GM23338 (cell line): ENCODE data around the gene VPS16.

ENCODE experiments used
- CREB1 ChIP-seq: fragments of 250-450 bp; sonication (Bioruptor Pico); IDR thresholded peaks from 2 replicates; pipeline ENCODE4 v1.5.0; 2020; ENCODE audit warnings: low read depth, mild to moderate bottlenecking, moderate library complexity
- ETS1 ChIP-seq: IDR thresholded peaks from 2 replicates; pipeline ENCODE4 v1.6.1; 2016; ENCODE audit warnings: antibody characterized with exemption
- EZH2 ChIP-seq: fragments of 200-600 bp; sonication (generic); IDR thresholded peaks from one replicate; pipeline ENCODE4 v1.8.0; 2017; ENCODE audit warnings: antibody characterized with exemption, mild to moderate bottlenecking, low read depth; ENCODE audit not compliant: unreplicated experiment
- EZH2phosphoT487 ChIP-seq: fragments of 200-600 bp; sonication (generic); IDR thresholded peaks from one replicate; pipeline ENCODE4 v1.8.1; 2018; ENCODE audit warnings: antibody characterized with exemption; ENCODE audit not compliant: unreplicated experiment
- JUNB ChIP-seq: IDR thresholded peaks from one replicate; pipeline ENCODE4 v1.6.1; 2016; ENCODE audit warnings: antibody characterized with exemption; ENCODE audit not compliant: unreplicated experiment
- NANOG ChIP-seq: IDR thresholded peaks from 2 replicates; pipeline ENCODE4 v1.6.1; 2016; ENCODE audit warnings: antibody characterized with exemption, borderline replicate concordance
- POLR2AphosphoS5 ChIP-seq: IDR thresholded peaks from 2 replicates; pipeline ENCODE4 v1.6.1; 2016; ENCODE audit warnings: antibody characterized with exemption, low read depth
- STAT1 ChIP-seq: IDR thresholded peaks from one replicate; pipeline ENCODE4 v1.6.1; 2016; ENCODE audit warnings: antibody characterized with exemption; ENCODE audit not compliant: unreplicated experiment
- ZNF114 ChIP-seq: fragments of 250-450 bp; sonication (Bioruptor Pico); IDR thresholded peaks from 2 replicates; pipeline ENCODE4 v1.5.0; 2020; ENCODE audit warnings: mild to moderate bottlenecking, moderate library complexity
- ZNF331 ChIP-seq: fragments of 250-450 bp; sonication (Bioruptor Pico); IDR thresholded peaks from 2 replicates; pipeline ENCODE4 v1.5.0; 2020; ENCODE audit warnings: low read depth, mild to moderate bottlenecking, moderate library complexity
- TF ChIP-seq, protein P1 (sequence below), 2 experiments: fragments of 200-600 bp in 1 of 2; sonication (generic) in 1 of 2; conservative IDR thresholded peaks; 2 replicates each; pipeline versions ENCODE4 v1.5.1 to v1.6.1; 2016 to 2017; ENCODE audit warnings: antibody characterized with exemption in 2 of 2, low read depth in 2 of 2, mild to moderate bottlenecking in 2 of 2, moderate library complexity in 1 of 2
- TF ChIP-seq, protein P2 (sequence below): IDR thresholded peaks from one replicate; pipeline ENCODE4 v1.6.1; 2018; ENCODE audit warnings: antibody characterized with exemption; ENCODE audit not compliant: unreplicated experiment

DNA sequence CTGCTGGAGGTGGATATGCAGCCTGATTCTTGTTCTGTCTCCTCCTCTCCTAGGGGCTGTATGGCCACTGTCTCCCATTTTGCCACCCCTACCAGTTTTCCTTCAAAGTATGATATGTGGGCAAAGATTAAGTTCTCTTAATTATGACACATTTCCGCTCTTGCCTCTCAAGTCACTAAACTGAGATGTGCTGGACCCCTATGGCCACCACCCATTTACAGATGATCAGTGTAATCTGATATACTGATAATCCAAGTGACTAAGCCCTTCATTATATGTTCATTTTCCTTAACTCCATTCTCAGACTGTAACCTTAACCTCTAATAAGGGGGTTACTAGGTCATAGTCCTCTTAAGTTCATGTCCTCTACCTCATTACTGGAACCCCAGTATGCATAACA, 26.5 kb upstream of the VPS16 start:
- TF ChIP-seq ZNF114 (no peak), POLR2AphosphoS5 (no peak), EZH2 (no peak), EZH2phosphoT487 (no peak), ZNF331 (CRISPR knock-in tag) (no peak), ETS1 (no peak), CREB1 (CRISPR knock-in tag) (no peak), JUNB (no peak), NANOG (no peak), STAT1 (no peak)
- TF ChIP-seq, protein P1, sequence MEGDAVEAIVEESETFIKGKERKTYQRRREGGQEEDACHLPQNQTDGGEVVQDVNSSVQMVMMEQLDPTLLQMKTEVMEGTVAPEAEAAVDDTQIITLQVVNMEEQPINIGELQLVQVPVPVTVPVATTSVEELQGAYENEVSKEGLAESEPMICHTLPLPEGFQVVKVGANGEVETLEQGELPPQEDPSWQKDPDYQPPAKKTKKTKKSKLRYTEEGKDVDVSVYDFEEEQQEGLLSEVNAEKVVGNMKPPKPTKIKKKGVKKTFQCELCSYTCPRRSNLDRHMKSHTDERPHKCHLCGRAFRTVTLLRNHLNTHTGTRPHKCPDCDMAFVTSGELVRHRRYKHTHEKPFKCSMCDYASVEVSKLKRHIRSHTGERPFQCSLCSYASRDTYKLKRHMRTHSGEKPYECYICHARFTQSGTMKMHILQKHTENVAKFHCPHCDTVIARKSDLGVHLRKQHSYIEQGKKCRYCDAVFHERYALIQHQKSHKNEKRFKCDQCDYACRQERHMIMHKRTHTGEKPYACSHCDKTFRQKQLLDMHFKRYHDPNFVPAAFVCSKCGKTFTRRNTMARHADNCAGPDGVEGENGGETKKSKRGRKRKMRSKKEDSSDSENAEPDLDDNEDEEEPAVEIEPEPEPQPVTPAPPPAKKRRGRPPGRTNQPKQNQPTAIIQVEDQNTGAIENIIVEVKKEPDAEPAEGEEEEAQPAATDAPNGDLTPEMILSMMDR (conservative IDR thresholded peaks at IDR 0.05; ENCODE audit: low read depth in 2 of 2), result no peak
- TF ChIP-seq, protein P2, sequence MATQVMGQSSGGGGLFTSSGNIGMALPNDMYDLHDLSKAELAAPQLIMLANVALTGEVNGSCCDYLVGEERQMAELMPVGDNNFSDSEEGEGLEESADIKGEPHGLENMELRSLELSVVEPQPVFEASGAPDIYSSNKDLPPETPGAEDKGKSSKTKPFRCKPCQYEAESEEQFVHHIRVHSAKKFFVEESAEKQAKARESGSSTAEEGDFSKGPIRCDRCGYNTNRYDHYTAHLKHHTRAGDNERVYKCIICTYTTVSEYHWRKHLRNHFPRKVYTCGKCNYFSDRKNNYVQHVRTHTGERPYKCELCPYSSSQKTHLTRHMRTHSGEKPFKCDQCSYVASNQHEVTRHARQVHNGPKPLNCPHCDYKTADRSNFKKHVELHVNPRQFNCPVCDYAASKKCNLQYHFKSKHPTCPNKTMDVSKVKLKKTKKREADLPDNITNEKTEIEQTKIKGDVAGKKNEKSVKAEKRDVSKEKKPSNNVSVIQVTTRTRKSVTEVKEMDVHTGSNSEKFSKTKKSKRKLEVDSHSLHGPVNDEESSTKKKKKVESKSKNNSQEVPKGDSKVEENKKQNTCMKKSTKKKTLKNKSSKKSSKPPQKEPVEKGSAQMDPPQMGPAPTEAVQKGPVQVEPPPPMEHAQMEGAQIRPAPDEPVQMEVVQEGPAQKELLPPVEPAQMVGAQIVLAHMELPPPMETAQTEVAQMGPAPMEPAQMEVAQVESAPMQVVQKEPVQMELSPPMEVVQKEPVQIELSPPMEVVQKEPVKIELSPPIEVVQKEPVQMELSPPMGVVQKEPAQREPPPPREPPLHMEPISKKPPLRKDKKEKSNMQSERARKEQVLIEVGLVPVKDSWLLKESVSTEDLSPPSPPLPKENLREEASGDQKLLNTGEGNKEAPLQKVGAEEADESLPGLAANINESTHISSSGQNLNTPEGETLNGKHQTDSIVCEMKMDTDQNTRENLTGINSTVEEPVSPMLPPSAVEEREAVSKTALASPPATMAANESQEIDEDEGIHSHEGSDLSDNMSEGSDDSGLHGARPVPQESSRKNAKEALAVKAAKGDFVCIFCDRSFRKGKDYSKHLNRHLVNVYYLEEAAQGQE, result no peak
